HG02759 (cell line): ENCODE data around the gene SRPK2.
"Not testable (repeated sequence)": the region's sequence is repeated elsewhere in the genome, so short reads cannot be mapped to it uniquely, and the experiment has no call there.

Experiments used
- ATAC-seq: cut with Tn5 transposase; IDR thresholded peaks from one replicate; pipeline ENCODE4 v1.9.1; 2021; ENCODE audit warnings: mild to moderate bottlenecking, moderate library complexity; ENCODE audit not compliant: unreplicated experiment

The SRPK2 gene

DNA sequence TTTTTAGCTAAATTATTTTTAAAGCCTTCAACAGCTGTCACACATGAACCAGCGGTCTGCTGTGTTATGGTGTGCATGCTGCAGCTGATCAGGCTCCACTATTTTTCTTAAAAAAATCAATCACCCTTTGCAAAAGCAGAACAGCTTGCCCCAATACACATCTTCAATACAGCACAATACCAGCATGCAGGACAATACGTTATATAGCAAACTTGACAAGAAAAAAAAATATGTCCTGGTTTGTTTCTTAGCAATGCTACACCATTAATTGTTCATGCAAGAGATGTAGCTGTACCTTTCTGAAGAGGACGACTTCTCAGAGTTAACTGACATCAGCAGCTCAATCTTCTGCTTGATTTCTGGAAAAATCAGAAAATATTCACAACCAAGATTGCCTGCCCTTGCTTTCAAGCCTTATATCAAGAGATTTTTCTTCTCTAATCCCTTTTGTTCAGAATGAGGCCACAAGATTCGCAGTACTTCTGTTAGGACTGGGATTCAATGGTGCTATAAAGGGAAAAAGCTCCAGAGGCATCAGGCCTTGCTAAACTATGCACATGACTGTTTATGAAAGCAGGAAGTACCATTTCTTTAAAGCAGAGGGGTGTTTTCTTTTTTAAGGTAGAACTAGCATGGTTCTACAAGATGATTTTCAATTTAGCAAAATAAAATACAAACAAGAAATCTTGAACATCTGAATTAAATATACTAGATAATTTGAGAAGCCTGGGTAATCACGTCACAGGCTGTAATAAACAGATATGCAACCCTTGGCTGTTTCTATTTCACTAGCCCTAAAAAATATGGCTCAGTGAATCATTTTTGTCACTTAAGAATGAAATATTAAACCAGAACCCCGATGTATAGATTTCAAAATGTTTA, 120.0 kb downstream of the SRPK2 start:
- peak; percentile 77 for ATAC-seq

DNA sequence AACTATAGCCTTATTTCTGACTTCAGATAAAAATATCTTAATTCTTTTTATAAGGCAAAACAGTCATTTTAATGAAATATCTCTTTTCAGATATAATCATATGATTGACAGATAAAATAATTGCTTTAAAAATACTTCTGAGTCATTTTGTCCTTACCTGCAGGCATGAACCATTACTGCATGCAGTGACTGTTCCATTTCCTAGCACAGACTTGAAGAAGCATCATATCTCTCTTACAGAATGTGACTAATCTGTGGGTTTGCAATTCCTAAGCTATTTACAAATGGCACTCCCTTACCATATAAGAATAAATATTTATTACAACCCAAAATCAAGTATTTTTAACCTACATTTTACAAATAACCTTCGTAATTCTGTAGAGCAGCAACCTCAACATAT, 120.7 kb downstream of the SRPK2 start:
- ATAC-seq = peak; percentile 42

DNA sequence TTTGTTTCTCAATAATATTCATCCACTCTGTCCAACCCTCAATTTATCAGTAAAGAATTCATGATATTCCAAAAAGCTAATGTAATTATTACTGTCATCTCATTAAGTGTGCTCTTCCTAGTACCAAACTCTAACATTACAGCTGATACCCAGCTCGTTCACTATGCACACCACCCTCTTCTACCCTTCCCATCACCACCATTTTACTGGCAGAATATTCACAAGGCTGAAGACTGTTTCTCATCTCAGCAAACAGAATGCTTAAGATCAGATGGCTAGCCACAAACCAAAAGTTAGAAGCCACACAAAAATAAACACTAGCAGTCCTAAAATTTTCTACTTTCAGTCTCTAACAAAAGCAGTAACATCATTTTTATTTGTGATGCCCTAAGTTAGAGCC, 121.5 kb downstream of the SRPK2 start:
- ATAC-seq = no peak

DNA sequence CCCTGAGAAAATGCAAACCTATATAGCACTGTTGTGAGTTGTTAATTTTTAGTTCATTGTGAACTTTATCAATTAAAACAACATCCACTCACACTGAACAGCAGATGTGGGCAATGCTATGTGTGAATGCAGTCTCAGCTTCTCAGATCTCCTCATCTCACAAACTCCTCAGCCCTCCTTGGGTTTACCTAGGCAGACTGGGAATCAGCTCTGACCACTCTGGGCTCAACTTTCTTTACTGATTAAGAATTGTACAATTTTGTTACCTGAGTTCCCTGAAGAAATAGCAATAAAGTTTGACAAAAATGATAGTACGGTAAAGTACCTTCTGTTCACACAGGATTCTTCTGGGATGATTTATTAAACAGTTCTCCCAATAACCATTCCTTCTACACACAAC, 124.0 kb downstream of the SRPK2 start:
- no peak for ATAC-seq

DNA sequence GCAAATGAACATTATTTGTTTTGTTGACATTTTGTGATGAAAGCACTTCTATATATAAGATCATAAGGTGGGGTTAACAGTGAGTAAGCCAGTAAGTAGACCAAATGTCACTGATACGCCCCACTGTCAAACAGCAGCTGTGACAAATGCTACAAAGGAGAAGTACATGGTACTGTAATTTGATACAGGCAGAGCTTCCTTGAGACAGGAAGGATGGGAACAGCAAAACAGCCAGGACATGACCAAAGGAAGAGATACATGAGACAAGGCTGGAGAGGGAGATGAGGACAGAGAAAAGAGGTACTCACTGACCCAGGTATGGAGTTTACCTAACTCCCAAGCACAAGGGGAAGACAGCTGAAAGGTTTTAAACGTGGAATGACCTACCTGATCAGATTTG, 127.0 kb downstream of the SRPK2 start:
- ATAC-seq = no peak

DNA sequence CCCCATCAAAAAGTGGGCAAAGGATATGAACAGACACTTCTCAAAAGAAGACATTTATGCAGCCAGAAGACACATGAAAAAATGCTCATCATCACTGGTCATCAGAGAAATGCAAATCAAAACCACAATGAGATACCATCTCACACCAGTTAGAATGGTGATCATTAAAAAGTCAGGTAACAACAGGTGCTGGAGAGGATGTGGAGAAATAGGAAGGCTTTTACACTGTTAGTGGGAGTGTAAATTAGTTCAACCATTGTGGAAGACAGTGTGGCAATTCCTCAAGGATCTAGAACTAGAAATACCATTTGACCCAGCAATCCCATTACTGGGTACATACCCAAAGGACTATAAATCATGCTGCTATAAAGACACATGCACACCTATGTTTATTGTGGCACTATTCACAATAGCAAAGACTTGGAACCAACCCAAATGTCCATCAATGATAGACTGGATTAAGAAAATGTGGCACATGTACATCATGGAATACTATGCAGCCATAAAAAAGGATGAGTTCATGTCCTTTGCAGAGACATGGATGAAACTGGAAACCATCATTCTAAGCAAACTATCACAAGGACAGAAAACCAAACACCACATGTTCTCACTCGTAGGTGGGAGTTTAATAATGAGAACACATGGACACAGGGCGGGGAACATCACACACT, 128.4 kb downstream of the SRPK2 start:
- ATAC-seq = not testable (repeated sequence)

DNA sequence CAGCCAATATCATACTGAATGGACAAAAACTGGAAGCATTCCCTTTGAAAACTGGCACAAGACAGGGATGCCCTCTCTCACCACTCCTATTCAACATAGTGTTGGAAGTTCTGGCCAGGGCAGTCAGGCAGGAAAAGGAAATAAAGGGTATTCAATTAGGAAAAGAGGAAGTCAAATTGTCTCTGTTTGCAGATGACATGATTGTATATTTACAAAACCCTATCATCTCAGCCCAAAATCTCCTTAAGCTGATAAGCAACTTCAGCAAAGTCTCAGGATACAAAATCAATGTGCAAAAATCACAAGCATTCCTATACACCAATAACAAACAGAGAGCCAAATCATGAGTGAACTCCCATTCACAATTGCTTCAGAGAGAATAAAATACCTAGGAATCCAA, 129.8 kb downstream of the SRPK2 start:
- not testable (repeated sequence) for ATAC-seq

DNA sequence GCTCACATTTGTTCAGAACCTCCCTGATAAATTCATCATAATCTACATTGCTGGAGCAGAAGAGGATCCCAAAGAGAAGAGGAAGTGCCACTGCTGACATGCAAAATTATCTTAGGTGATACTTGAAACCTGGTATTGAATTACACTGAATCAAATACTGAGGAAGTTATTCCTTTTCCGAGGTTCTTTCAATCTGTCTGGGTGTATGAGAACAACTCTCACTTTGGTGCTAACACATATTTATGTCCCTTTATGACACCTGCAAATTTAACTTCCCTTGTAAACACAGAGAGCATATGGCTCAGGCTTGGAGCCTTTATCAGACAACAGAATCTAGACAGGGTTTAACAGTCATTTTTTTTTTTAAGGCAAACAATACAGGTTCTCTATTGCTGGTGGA, 131.4 kb downstream of the SRPK2 start:
- no peak for ATAC-seq

DNA sequence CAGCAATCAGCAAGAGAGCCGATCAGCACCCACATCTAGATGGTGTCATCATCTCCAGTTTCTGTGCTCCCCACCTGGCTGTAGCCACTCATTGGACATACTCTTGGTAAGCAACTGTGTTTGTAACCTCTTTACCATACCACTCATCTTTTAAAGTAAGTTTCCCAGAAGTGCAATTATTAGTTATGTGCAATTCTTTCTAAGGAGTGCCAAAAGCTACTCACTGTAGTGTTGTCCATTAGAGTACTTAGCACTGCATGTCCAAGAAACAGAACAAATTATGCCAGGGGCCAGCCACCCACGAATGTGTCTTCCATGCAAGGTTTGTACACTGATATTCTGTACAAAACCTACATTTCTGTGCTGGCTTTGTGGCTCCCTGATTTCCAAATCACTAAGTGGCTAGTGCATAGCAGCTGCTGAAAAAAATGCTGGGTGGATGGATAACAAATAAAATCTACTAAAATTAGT, 131.9 kb downstream of the SRPK2 start:
- ATAC-seq = no peak

DNA sequence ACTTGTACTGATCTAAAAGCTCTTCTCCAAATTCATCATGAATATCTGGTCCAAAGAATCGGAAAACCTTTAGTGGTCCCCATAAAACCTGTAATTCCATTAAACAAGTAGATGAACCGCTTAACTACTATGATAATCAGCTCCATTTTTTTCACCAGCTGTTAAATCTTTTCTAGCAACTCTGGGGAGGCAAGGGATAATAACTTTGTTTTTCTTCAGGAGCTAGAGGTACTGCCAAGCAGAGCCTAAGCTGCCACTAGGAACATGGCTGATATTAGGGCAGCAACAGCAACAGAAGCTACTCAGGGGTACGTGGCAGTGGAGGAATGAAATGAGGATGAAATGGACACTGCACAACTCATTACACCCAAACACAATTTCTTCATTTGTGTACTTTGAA, 138.0 kb downstream of the SRPK2 start:
- ATAC-seq = no peak

DNA sequence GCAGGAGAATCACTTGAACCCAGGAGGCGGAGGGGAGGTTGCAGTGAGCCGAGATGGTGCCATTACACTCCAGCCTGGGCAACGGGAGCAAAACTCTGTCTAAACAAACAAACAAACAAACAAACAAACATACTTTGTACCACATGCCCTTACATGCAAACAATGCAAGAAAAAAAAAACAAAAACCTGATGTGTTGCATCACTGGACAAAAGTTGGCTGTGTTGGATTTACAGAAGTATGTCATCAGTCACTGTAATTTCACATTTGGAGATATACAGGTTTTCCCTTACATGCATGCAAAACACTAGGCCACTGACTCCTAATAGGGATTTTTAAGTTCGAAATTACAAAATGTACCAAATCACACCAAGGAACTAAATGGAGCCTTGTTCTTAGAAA, 138.5 kb downstream of the SRPK2 start:
- no peak for ATAC-seq

DNA sequence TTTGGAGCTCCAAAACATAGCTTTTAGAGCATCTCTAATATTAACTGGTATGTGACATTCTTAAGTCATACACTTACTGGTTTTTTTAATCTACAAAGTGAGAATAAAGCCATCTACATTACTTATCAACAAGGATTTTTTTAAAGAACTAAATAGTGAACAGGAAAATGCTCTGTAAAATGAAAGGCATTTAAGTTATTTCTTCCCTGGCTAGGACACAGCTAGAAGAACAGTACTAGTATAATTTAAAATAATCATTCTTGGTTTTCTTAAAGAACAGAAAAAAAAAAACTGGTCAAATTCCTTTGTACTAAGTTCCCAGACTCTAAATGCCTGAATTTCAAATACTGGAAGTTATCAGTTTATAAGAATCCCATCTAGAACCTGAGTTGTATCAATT, 139.5 kb downstream of the SRPK2 start:
- no peak for ATAC-seq

DNA sequence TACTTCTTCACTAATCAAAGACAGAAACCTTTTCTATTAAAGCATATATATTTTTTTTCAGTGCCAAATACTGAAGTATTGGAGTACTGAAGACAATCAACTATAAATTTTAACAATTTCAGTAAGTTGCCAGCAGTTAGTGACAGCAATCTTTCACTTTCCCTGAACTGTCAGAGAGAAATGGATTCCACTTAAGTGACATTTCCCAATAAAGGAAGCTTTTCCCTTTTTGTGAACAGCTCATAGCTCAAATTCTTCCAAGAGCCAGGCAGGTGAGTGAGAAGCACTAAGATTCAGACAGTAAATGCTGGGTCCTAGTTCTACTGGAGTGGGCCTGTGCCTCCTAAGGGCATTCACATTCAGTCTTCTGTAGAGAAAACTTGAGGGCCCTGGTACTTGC, 142.0 kb downstream of the SRPK2 start:
- no peak for ATAC-seq

DNA sequence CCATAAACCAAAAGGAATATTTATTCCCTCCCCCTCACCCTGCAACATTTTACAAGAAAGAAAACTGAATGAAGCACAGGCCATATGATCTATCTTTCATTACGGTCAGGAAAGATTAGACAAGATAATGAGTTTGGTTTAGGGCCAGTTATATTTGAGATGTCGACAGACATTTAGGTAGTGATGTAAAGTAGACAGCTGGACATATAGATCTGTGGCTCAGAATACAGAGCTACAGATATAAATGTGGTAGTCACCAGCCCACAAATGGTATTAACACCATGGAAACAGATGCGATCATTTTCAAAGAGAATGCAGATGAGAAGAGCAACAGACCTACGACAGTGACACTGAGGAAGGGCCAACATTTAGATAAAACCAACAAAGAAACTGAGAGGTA, 142.5 kb downstream of the SRPK2 start:
- no peak for ATAC-seq

DNA sequence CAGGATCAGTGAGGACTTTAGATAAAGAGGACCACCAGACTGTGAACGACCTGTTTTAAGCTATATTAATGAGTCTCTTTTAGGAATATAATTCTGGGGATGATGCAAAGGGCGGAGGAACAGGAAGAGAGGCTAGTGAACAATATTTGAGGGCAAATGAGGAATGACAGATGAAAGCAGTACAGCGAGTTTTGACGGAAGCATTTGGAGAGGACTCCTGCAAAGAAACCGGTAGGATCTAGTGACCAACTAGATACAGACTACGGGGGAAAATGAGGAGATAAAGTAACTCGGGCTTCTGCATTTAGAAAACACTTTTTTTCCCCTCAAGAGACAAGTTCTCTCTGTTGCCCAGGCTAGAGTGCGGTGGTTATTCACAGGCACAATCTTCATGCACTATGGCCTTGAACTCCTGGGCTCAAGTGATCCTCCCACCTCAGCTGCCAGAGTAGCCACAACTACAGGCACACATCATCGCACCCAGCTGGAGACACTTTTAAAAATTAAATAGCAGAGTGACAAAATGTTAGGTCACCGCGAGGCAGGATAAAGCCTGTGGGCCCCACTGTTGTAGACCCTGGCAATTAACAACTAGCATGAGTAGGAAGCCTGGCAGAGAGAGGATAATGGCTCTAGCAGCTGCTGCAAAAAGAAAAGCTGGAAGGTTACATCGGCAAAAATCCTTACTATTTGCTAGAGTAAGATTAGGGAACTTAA, 143.2 kb downstream of the SRPK2 start:
- ATAC-seq = peak; percentile 67

DNA sequence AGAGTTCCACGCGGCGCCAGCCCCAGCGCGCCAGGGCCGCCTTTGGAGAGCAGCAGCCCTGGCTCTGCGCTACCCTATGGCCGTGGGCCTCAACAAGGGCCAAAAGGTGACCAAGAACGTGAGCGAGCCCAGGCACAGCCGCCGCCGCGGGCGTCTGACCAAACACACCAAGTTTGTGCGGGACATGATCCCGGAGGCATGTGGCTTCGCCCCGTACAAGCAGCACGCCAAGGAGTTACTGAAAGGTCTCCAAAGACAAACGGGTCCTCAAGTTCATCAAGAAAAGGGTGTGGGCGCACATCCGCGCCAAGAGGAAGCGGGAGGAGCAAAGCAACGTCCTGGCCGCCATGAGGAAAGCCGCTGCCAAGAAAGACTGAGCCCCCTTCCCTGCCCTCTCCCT, 144.1 kb downstream of the SRPK2 start:
- ATAC-seq = no peak

DNA sequence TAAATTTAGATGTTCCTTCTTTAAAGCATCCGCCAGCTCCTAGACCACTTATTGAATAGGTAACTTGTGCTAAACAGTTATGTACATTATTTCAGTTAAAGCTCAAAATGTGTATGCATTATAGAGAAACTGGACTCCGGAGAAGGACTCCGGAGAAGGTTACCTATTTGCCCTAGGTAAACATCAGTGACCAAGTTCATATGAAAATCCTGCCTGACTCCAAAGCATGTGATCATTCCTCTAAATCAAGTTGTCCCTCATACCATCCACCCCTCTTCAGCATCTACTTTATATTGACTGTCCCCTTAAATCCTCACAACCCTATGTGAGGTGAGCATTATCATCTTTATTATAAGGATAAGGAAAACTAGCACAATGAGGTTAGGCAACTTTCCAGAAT, 147.5 kb downstream of the SRPK2 start:
- ATAC-seq = no peak

DNA sequence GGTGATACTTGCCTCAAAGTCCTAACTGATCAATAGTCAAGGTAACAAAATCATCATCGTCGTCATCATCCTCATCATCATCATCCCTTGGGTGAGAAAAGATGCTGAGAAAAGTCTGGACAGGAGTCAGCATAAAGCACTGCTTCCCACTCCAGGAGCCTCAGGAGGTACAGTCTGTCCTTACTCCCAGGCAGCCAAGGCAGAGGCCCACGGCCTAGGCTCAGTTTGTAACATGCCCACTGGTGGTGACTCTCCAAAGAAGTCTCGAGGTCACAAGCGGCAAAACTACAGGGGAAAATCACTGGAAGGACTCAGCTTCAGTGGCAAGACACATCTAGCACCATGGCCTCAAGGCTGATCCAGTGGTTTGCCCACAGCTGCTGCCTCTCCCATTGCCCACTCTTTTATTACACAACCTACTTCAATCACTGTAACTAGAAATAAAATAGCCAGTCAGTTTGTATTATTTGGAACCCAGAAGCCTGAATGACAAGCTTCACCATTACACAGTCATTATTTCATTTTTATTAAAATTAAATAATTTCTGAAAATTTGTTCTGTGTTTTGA, 150.4 kb downstream of the SRPK2 start:
- ATAC-seq = no peak

DNA sequence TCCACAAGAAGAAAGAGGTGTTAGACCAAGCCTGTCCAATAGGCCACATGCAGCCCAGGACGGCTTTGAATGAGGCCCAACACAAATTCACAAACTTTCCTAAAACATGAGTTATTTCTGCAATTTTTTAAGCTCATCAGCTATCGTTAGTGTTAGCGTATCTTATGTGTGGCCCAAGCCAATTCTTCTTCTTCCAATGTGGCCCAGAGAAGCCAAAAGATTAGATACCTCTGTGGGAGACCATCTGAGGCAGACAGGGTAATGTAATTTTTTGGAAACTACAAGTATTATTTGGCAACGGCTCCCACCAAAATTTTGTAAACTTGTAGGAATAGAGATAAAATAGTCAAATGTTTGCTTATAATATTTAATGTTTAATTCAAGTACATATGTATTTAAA, 153.8 kb downstream of the SRPK2 start:
- no peak for ATAC-seq

DNA sequence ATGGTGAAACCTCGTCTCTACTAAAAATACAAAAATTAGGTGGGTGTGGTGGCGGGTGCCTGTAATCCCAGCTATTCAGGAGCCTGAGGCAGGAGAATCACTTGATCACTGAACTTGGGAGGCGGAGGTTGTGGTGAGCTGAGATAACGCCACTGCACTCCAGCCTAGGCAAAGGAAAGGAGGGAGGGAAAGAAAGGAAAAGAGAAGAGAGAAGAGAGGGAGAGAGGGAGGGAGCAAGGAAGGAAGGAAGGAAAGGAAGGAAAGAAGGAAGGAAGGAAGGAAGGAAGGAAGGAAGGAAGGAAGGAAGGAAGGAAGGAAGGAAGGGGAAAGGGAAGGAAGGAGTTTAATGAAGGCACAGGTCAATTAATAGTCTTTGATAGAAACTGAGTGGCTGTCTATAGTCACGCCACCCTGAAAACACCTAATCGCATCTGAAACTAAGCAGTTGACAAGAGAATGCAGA, 155.9 kb downstream of the SRPK2 start:
- not testable (repeated sequence) for ATAC-seq

DNA sequence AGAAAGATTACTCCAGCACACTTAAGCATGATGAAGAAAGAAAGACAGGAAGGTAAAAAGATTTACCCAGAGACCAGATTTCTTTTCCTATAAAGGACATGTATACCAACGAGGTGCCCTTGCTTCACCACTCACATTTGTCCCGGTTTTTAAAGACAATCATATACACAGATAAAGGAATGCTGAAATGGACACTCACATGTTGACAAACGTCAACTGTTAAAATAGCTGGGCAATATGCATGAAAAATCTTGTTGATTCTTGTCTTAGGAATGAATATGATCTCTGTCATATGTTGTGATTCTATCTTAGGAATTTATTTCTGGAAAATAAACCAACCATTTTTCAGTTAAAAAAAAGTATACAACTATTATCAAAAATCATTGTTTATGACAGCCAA, 158.2 kb downstream of the SRPK2 start:
- no peak for ATAC-seq
